ENCODE results near the gene H6PD.

The H6PD gene

DNA sequence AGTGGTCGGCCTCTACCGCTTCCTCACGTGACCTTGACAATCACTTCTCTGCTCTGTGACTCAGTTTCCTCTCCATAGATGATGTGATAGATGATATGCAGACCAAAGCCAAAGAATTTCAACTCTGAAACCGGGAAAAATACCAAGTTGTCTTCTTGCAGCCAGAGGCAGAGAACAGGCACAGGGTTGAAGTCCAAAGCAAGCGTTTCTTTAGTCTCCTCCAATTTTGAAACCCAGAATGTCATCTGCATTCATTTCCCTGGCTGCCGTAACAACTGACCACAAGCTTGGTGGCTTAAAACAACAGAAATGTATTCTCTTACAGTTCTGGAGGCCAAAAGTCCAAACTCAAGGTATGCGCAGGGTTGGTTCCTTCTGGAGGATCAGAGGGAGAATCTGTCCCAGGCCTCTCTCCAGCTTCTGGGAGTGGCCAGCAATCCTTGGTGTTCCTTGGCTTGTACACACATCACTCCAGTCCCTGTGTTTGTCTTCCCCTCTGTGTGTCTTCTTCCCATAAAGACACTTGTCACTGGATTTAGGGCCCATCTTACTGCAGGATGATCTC lies 30.3 kb upstream of the H6PD start:
- TF ChIP-seq SPI1 (IDR thresholded peaks at IDR 0.05; ENCODE audit: low read depth, low read length) (no peak), POLR2AphosphoS5 (IDR thresholded peaks at IDR 0.05; ENCODE audit: low read depth, low read length) (no peak)
- FAIRE-seq (no peak), DNase-seq (ENCODE audit: insufficient read length, low spot score) (no peak)

GRCh38 chr1:9207086-9207485 lies 27.5 kb upstream of the H6PD start:
- TF ChIP-seq POLR2AphosphoS5 (IDR thresholded peaks at IDR 0.05; ENCODE audit: low read depth, low read length) (no peak), TAF1 (IDR thresholded peaks at IDR 0.05; ENCODE audit: low read depth, low read length) (no peak), POLR2A (IDR thresholded peaks at IDR 0.05; ENCODE audit: low read depth, low read length) (no peak), PAX5 (IDR thresholded peaks at IDR 0.05; ENCODE audit: insufficient read depth, low read length, severe bottlenecking) (no peak), POU2F2 (IDR thresholded peaks at IDR 0.05; ENCODE audit: low read depth, low read length) (no peak), SPI1 (IDR thresholded peaks at IDR 0.05; ENCODE audit: low read depth, low read length) (no peak)
- FAIRE-seq (no peak), DNase-seq (ENCODE audit: insufficient read length, low spot score) (no peak)

DNA sequence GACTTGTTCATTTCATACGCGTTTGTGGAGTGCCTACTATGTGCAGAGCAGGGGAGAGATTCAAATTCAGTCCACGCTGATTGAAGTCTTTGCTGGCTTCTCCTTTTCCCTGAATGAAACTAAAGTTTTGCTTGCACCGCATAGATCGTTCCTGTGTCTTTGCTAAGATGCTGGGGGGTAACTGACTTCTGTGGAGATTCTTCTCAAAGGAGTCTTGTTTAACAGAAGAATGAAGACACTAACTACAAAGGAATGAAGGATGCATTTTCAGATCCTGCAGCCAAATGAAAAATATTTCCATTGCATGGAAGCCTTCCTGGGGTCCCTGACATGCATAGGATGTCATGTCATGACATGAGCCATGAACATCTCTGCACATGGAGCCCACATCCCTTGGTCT lies 26.9 kb upstream of the H6PD start:
- DNase-seq (ENCODE audit: insufficient read length, low spot score) (no peak), FAIRE-seq (no peak)
- no peak for TF ChIP-seq SPI1 (IDR thresholded peaks at IDR 0.05; ENCODE audit: low read depth, low read length)
- TF ChIP-seq PAX5 (IDR thresholded peaks at IDR 0.05; ENCODE audit: insufficient read depth, low read length, severe bottlenecking) = no peak
- TF ChIP-seq TAF1 (IDR thresholded peaks at IDR 0.05; ENCODE audit: low read depth, low read length) = no peak
- TF ChIP-seq POLR2A (IDR thresholded peaks at IDR 0.05; ENCODE audit: low read depth, low read length) = no peak
- no peak for TF ChIP-seq POLR2AphosphoS5 (IDR thresholded peaks at IDR 0.05; ENCODE audit: low read depth, low read length)
- TF ChIP-seq POU2F2 (IDR thresholded peaks at IDR 0.05; ENCODE audit: low read depth, low read length) = no peak

- DNase-seq (ENCODE audit: insufficient read length, low spot score) (no peak), FAIRE-seq (no peak)
- TF ChIP-seq POU2F2 (IDR thresholded peaks at IDR 0.05; ENCODE audit: low read depth, low read length) = no peak
- TF ChIP-seq PAX5 (IDR thresholded peaks at IDR 0.05; ENCODE audit: insufficient read depth, low read length, severe bottlenecking) = no peak
- no peak for TF ChIP-seq POLR2A (IDR thresholded peaks at IDR 0.05; ENCODE audit: low read depth, low read length)
- no peak for TF ChIP-seq SPI1 (IDR thresholded peaks at IDR 0.05; ENCODE audit: low read depth, low read length)
- TF ChIP-seq POLR2AphosphoS5 (IDR thresholded peaks at IDR 0.05; ENCODE audit: low read depth, low read length) = no peak
- TF ChIP-seq TAF1 (IDR thresholded peaks at IDR 0.05; ENCODE audit: low read depth, low read length) = no peak
Measured at GRCh38 chr1:9211291-9211811, 23.2 kb upstream of the H6PD start.

- TF ChIP-seq TAF1 (IDR thresholded peaks at IDR 0.05; ENCODE audit: low read depth, low read length) = no peak
- TF ChIP-seq SPI1 (IDR thresholded peaks at IDR 0.05; ENCODE audit: low read depth, low read length) = no peak
- TF ChIP-seq POLR2A (IDR thresholded peaks at IDR 0.05; ENCODE audit: low read depth, low read length) = no peak
- TF ChIP-seq PAX5 (IDR thresholded peaks at IDR 0.05; ENCODE audit: insufficient read depth, low read length, severe bottlenecking) = no peak
- TF ChIP-seq POU2F2 (IDR thresholded peaks at IDR 0.05; ENCODE audit: low read depth, low read length) = no peak
- TF ChIP-seq POLR2AphosphoS5 (IDR thresholded peaks at IDR 0.05; ENCODE audit: low read depth, low read length) = no peak
- FAIRE-seq (no peak), DNase-seq (ENCODE audit: insufficient read length, low spot score) (no peak)
Measured at GRCh38 chr1:9212735-9213134, 21.8 kb upstream of the H6PD start.

DNA sequence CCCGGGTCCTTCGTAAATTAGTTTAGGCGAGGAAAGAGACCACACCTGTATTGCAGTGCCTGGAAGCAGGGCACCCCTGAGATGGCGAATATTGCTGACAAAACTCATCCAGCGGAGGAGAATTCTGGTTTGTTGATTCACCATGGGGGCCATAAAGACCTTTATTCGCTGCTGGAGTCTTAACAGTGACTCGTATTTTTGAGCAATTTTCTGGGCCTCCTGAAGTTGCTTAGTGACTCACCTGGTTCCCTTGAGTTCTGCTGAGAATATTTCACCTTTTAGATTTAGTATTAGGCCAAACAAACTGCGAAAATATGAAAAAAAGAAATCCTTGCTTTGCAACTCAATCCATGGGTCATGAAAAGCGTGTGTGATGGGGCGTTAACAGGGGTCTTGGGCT lies 20.6 kb upstream of the H6PD start:
- no peak for TF ChIP-seq PAX5 (IDR thresholded peaks at IDR 0.05; ENCODE audit: insufficient read depth, low read length, severe bottlenecking)
- TF ChIP-seq TAF1 (IDR thresholded peaks at IDR 0.05; ENCODE audit: low read depth, low read length) = no peak
- no peak for TF ChIP-seq POLR2A (IDR thresholded peaks at IDR 0.05; ENCODE audit: low read depth, low read length)
- TF ChIP-seq SPI1 (IDR thresholded peaks at IDR 0.05; ENCODE audit: low read depth, low read length) = no peak
- no peak for TF ChIP-seq POU2F2 (IDR thresholded peaks at IDR 0.05; ENCODE audit: low read depth, low read length)
- no peak for FAIRE-seq
- no peak for DNase-seq (ENCODE audit: insufficient read length, low spot score)

DNA sequence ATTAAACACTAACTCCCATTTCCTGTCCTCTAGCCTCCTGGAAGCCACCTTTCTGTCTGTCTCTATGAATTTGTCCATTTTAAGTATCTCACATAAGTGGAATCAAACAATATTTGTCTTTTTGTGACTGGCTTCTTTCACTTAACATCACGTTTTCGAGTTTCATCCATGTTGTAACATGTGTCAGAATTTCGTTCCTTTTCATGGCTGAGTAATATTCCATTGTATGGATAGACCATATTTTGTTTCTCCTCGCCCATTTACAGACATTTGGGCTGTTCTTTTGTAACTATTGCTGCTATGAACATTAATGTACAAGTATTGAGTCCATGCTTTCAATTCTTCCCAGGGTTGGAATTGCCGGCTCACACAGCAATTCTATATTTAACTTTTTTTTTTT lies 15.7 kb upstream of the H6PD start:
- FAIRE-seq (peak; percentile 20), DNase-seq (ENCODE audit: insufficient read length, low spot score) (no peak)
- no peak for TF ChIP-seq TAF1 (IDR thresholded peaks at IDR 0.05; ENCODE audit: low read depth, low read length)
- no peak for TF ChIP-seq POU2F2 (IDR thresholded peaks at IDR 0.05; ENCODE audit: low read depth, low read length)
- no peak for TF ChIP-seq SPI1 (IDR thresholded peaks at IDR 0.05; ENCODE audit: low read depth, low read length)
- TF ChIP-seq POLR2AphosphoS5 (IDR thresholded peaks at IDR 0.05; ENCODE audit: low read depth, low read length) = no peak
- TF ChIP-seq PAX5 (IDR thresholded peaks at IDR 0.05; ENCODE audit: insufficient read depth, low read length, severe bottlenecking) = no peak
- TF ChIP-seq POLR2A (IDR thresholded peaks at IDR 0.05; ENCODE audit: low read depth, low read length) = no peak

DNA sequence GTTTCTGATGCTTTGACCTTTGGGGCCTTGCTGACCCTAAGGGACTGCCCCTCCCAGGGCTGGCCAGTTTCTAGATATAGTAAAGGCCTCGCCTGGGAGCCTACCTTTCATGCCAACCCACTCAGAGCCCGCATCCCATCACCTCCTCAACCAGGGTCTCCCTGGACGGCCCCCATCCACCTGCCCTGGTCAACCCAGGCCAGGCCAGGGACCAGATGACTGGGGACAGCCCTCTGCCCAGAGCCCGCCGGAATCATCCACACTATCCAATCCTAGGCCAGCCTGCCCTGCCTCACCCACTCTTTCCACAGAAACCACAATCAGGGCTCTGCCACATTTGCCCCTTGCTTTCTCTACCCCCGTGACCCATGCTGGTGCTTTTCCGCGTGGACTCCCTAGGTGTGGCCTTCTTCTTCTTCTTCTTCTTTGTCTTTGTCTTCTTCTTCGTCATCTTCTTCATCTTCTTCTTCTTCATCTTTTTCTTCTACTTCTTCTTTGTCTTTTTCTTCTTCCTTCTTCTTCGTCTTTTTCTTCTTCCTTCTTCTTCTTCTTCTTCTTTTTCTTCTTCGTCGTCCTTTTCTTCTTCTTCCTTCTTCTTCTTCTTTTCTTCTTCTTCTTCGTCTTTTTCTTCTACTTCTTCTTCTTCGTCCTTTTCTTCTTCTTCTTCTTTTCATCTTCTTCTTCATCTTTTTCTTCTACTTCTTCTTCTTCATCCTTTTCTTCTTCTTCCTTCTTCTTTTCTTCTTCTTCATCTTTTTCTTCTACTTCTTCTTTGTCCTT lies 11.5 kb upstream of the H6PD start:
- FAIRE-seq (no peak), DNase-seq (ENCODE audit: insufficient read length, low spot score) (no peak)
- TF ChIP-seq POLR2A (IDR thresholded peaks at IDR 0.05; ENCODE audit: low read depth, low read length) (no peak), TAF1 (IDR thresholded peaks at IDR 0.05; ENCODE audit: low read depth, low read length) (no peak), PAX5 (IDR thresholded peaks at IDR 0.05; ENCODE audit: insufficient read depth, low read length, severe bottlenecking) (no peak), POU2F2 (IDR thresholded peaks at IDR 0.05; ENCODE audit: low read depth, low read length) (no peak), POLR2AphosphoS5 (IDR thresholded peaks at IDR 0.05; ENCODE audit: low read depth, low read length) (no peak), SPI1 (IDR thresholded peaks at IDR 0.05; ENCODE audit: low read depth, low read length) (no peak)

DNA sequence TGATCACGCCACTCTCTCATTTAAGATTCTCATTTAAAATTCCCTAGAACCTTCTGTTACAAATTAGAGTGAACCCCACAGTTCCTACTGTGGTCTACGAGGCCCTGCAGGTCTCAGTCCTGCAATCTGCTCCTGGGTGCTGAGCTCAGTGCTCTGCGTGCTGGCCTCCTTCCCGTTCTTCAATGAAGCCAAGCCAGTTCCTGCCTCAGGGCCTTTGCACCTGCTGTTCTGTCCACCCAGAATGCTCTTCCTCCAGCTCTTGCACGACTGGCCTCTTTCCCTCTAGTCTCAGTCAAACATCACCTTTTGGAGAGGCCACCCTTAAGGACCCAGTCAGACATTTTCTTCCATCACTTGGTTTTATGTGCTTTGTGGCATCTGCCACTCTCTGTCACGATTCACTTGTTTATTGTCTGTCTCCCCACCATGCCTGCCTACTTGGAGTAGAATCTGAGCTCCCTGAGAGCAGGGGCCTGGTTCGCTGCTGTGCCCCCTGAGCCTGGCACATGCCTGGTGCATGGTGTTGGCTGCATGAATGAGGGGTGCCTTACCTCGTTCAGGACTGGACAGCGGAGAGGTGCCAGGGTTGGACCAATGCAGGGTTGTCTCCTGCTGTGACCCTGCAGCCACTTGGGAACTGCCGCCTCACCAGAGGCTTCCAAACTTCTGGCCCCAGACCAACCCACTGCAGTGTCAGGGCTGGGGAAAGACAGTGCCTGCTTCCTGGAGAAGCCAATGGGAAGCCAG lies 9.7 kb upstream of the H6PD start:
- no peak for DNase-seq (ENCODE audit: insufficient read length, low spot score)
- TF ChIP-seq SPI1 (IDR thresholded peaks at IDR 0.05; ENCODE audit: low read depth, low read length) (no peak), POLR2A (IDR thresholded peaks at IDR 0.05; ENCODE audit: low read depth, low read length) (no peak), POLR2AphosphoS5 (IDR thresholded peaks at IDR 0.05; ENCODE audit: low read depth, low read length) (no peak), PAX5 (IDR thresholded peaks at IDR 0.05; ENCODE audit: insufficient read depth, low read length, severe bottlenecking) (no peak), POU2F2 (IDR thresholded peaks at IDR 0.05; ENCODE audit: low read depth, low read length) (no peak), TAF1 (IDR thresholded peaks at IDR 0.05; ENCODE audit: low read depth, low read length) (no peak)

More for the DNA sequence above, 9.7 kb upstream of the H6PD start:
- no peak for FAIRE-seq

Data from GM12891 (cell line).